Stimulated activated CD4-positive, alpha-beta T cell treated with anti-CD3 and anti-CD28 coated beads, Interleukin-12 subunit alpha, Interleukin-12 subunit beta, amount 100 ng/mL, for 4 hours (primary cell): Measurements from ENCODE around the gene BDH1.
"Not testable (repeated sequence)": the region's sequence is repeated elsewhere in the genome, so short reads cannot be mapped to it uniquely, and the experiment has no call there.

Experiments used
- DNase-seq: peaks from one replicate; pipeline ENCODE4 v3.0.0-alpha.2; 2020

BDH1 gene, protein sequence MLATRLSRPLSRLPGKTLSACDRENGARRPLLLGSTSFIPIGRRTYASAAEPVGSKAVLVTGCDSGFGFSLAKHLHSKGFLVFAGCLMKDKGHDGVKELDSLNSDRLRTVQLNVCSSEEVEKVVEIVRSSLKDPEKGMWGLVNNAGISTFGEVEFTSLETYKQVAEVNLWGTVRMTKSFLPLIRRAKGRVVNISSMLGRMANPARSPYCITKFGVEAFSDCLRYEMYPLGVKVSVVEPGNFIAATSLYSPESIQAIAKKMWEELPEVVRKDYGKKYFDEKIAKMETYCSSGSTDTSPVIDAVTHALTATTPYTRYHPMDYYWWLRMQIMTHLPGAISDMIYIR

DNA sequence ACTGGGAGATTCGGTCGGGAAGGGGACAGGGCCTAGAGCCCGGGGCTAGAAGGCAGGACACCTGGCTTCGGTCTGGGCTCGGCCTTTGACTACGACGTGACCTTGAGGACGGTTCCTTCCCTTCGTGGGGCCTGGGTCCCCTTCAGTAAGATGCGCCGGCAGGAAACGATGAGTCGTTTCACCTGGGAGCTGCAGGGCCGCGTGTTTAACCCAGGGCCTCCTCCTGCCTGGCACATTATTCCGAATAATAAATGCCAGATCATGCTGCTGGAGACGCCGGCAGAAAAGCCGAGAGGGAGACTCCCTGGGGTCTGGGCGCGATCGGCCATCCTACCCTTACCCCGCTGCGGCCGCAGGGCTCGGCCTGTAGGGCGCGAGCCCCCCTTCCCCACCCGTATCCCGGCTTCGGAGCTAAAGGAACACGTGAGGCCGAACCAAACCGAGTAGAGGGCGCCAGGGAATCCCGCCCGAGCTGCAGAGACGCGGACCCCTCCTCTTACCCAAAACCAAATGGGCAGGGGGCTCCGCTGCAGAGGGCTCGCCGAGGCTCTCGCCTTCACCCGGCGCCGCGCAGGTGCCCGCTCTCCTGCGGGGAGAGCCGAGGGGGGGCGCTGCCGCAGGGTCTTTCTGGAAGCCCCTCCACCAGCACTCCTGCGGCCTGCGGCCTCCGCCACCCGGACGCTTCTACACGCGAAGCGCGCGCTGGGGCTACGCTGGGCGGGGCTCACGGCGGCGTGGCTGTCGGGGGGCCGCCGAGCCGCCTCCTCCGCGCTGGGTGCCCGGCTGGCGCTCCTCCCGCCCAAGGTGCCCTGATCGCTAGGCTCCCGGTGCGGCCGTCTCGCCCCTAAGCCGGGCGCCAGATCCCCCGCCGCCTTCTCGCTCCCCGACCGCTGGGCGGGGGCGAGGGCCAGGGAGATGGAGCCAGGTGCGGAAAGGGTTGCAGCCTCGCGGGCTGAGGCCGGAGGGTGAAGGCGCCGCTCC is at the start of gene BDH1:
Gene BDH1, minus strand, starts transcription at position 688 of the 981 bp plus-strand sequence. CDS start 9,525 bp downstream, outside the sequence.
- DNase-seq: peak; percentile 66

DNA sequence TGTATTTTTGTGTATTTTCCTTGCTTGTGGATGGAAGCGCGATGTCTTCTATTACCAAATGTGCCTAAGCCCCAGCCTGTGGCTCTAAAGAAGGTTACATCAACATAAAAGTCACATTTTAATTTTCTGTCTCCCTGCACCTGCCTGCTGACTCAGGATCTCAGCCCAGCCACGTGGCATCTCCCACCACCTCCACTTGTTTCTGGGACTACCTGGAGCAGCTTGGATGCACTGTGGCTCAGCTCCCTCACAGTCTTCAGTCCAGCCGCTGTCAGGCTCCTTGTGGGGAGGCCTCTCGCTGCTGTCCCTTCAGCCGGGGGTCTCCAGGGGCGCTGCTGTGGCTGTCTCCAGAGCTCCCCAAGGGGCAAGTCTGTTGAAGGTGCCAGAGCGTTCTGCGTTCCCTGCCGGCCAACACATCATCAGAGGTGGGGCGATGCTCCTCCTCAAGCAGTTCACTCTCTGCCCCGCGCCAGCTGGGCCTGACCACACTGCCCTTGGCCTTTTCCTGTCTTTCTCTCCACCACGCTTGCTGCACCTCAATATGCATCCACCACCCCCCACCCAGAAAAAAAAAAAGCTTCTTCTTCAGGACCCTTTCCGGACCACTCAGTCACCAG is 47.7 kb upstream of the BDH1 start:
- no peak for DNase-seq

DNA sequence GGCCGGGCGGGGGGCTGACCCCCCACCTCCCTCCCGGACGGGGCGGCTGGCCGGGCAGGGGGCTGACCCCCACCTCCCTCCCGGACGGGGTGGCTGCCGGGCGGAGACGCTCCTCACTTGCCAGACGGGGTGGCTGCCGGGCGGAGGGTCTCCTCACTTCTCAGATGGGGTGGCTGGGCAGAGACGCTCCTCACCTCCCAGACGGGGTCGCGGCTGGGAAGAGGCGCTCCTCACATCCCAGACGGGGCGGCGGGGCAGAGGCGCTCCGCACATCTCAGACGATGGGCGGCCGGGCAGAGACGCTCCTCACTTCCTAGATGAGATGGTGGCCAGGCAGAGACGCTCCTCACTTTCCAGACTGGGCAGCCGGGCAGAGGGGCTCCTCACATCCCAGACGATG is 46.6 kb upstream of the BDH1 start:
- DNase-seq: not testable (repeated sequence)

GRCh38 chr3:197601566-197601840 is 45.7 kb upstream of the BDH1 start:
- not testable (repeated sequence) for DNase-seq

DNA sequence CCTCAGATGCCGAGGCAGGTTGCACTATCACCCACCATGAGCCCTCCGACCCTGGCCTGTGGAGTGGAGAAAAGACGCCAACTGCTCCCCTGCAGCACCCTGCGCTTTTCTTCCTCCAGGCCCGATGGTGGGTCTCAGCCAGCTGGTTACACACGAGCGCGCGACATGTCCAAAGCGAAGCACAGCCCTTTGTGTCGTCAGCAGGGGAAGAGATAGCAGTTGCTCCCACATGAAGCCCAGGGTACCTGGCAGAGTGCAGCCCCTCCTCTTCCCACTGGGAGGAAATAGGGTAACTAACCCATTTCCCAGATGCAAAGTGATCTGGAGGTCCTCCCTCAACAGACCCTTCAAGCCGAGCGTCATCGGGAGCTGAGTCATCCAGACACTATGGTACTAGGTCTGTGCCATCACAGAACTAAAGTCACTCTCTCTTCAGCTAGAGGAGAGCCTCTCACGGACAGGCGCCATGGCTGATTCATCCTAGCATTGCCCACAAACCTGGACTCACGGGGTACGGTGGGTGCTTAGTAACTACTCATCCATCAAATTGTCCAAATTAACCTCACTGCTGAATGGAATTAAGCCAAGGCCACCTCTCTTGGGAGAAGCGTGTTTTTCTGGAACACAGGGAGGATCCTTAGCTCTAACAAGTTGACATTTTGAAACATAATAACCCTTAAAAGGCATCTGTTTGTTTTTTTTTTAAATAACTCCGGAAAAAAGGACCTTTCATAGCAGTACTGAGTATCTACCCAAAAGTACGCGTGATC is 45.2 kb upstream of the BDH1 start:
- DNase-seq: no peak

GRCh38 chr3:197599089-197599765 is 43.5 kb upstream of the BDH1 start:
- DNase-seq: peak; percentile 59

DNA sequence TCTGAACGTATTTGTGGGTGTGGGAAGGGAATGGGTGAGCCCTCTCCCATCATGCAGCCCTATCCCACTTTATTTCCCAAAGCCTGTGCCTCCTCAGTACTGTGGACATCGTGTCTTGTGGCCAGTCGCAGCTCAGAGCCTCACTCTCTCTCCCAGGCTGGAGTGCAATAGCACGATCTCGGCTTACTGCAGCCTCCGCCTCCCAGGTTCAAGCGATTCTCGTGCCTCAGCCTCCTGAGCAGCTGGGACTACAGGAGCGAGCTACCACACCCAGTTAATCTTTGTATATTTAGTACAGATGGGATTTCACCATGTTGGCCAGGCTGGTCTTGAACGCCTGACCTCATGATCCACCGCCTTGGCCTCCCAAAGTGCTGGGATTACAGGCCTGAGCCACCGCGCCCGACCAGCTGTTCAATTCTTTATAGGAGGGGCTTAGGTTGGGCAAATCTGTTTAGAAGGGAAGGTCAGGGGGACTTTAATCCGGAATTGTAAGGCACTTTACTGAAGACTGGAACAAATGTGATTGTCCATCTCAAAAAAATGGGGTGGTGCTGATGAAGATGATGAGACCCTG is 42.7 kb upstream of the BDH1 start:
- no peak for DNase-seq

DNA sequence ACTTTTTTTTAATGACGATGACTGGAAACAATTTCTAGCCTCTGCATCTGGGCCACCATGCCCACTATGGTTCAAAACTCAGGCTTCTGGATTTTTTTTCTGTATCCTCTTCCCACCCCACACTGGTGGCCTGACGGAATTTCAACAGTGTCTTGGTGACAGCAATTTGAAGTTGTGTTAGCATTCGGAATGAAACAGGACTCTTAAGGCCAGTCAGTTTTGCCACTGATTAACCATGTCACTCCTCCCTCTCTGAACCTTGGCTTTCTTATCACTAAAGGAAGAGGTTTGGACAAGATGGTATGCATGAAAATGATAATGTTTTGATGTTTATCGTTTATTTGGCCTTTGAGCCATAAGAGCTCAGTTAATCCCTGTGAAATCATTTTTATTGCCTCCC is 41.6 kb upstream of the BDH1 start:
- no peak for DNase-seq

DNA sequence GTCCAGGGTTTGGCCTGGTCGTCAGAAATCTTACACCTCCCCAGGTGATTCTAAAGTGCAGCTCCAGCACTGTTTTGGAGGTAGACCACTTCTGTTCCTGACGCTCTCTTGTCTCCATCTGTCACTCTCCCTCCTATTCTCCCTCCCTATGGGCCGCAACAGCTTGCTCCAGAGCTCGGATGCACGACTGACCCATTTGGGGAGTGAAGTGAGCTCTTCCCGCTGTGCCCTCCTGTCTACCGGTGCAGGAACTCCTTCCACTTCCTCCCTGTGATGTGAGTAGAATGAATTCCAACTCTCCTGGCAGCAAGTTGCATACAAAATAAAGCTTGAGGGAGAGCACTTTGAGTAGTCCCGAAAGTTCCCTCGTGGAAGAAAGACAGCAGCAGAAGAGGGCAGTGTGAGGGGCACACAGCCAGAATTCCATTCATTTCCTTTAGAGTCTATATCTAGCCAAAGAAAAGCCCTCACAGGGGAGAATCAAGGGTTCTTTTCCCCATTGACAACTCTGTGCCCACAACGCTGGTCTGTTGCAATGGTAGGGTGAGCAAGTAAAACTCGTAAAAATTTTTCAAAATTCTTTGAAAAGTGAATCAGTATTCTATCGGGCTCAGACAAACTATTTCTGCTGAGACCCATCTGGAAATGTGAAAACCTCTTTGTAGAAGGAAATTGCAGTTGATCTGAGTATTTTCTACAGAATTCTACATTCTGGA is 39.9 kb upstream of the BDH1 start:
- no peak for DNase-seq

DNA sequence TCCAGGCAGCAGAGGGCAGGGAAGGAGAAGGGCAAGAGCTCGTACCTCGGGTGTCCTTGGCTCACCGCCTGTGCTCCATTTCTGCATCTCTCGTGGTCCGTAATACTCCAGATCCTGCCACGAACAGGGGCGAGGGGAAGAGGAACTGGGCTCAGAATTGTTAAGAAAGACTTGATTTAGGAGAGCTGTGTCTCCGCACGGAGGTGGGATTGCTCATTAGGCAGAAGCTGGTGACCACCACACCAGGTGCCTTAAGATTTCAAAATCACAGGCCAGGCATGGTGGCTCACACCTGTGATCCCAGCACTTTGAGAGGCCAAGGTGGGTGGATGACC is 37.2 kb upstream of the BDH1 start:
- DNase-seq: no peak

GRCh38 chr3:197592361-197593045 is 36.7 kb upstream of the BDH1 start:
- no peak for DNase-seq

DNA sequence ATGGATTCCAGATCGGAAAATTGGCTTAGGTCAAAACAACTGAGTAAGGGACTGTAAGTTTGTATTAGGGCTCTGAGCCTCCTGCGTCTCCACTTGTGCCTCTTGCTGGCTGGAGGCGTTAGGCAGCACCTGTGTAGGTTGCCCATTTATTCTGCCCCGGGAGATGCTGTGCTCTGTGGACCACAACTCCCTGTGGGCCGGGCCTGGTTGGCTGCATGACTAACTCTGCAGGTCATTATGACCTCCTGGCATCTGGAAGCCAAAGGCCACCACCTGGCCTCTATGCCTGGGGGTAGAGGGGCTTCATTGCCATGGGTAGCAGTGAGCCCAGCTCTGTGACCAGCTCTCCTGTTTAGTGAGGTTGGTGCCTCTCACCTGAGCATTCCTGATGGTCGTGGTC is 36.0 kb upstream of the BDH1 start:
- no peak for DNase-seq

DNA sequence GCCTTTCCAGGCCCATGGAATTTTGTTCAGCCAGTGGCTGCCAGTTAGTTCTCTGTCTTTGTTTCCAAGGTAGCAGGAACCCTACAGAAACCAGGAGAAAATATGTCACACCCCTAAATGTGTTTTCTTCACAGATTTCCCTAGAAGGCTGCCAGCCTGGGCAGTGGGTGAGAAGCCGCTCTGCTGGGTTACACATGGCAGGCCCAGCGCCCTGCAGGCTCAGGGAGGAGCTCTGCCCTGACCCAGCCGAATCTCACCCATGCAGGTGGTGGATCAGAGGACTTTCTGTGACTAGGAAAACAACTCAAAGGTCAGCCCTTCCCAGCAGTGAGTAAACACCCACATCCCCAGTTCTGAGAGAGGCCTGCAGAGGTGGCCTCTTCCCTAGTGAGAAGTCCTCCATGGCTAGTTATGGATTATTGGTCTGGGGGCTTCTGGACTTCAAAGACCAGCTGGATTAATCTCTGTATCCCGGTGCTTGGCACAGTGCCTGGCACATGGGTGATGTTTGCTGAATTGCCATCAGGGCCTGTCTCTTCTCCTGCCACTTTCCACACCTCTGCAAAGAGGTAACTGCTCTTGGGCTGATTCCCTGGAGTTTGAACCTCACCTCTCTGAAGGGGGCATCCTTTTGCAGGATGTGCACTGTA is 34.7 kb upstream of the BDH1 start:
- DNase-seq: no peak

DNA sequence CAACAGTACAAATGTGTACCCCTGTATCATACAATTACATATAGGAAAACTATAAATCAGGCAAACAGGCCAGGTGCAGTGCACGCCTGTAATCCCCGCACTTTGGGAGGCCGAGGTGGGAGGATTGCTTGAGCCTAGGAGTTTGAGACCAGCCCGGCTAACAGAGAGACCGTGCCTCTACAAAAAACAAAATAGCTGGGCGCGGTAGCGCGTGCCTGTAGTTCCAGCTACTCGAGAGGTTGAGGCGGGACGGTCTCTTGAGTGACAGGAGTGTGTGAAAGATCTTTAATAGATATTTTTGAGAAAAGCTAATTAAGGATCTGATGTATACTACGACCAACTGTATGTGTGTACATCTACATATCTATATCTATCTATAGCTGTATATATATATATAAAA is 33.8 kb upstream of the BDH1 start:
- no peak for DNase-seq

DNA sequence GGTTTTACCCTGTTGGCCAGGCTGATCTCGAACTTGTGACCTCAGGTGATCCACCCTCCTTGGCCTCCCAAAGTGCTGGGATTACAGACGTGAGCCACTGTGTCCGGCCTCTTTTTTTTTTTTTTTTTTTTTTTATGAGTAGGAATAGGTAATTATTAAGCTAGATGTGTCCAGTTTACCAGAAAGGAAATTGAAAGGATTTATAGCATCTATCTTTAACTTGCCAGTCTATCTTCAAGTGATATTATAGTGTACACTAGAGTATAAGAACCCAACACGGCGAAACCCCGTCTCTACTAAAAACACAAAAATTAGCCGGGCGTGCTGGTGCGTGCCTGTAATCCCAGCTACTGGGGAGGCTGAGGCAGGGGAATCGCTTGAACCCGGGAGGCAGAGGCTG is 31.0 kb upstream of the BDH1 start:
- not testable (repeated sequence) for DNase-seq

DNA sequence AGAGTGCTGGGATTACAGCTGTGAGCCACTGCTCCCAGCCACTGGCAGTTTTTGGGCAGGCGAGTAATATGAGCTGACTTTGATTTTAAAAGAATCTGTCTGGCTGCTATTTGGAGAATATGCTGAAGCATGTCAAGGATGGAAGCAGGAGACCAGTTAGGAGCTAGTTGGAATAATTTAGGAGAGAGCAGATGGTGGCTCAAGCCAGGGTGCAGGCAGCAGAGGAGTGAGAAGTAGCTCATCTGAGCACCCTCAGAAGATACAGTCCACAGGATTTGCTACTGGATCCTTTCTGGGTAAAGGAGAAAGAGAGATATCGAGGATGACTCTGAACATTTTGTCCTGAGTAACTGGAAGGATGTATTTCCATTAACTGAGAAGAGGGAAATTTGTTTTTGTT is 30.4 kb upstream of the BDH1 start:
- no peak for DNase-seq

DNA sequence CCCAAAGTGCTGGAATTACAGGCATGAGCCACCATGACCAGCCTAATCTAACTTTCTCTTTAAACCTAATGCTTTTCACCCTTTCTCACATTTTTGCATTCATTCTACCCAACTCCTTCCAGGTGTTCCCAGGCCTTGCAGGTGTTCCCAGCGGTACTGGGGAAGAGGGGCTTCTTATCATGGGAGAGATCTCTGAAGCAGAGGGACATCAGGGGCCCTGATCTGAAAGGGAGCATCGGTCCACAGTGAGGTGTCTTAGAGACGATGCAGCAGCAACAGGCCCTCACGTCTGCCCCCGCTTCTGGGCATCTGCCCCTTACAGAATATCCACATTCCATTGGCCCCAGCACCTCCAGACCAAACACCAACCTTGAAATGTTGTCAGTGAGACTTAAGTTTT is 29.0 kb upstream of the BDH1 start:
- DNase-seq: no peak

DNA sequence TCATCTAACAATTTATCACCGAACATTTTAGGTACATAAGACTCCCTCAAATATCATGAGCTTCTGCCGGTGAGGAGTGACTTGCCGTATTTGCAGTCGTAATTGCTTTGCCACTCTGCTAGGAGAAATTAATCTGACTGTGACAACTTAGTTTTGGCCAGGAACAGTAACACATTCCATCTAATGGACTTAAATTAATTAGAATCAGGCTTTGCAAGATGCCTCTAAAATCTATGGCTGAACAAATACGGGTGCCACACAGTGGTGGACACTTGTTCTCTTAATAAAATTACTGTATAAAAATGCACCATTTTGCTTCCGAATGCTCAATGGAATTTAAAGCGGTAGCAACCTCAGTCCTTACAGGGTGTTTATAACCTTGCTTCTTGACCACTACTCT is 27.6 kb upstream of the BDH1 start:
- DNase-seq: no peak

GRCh38 chr3:197580253-197580691 is 24.5 kb upstream of the BDH1 start:
- DNase-seq: no peak

- no peak for DNase-seq
Observed at GRCh38 chr3:197578376-197578775, 22.6 kb upstream of the BDH1 start.
